ENCODE data around the gene TMEM243.
"Not testable (repeated sequence)": the region's sequence is repeated elsewhere in the genome, so short reads cannot be mapped to it uniquely, and the experiment has no call there.

Gene TMEM243

DNA sequence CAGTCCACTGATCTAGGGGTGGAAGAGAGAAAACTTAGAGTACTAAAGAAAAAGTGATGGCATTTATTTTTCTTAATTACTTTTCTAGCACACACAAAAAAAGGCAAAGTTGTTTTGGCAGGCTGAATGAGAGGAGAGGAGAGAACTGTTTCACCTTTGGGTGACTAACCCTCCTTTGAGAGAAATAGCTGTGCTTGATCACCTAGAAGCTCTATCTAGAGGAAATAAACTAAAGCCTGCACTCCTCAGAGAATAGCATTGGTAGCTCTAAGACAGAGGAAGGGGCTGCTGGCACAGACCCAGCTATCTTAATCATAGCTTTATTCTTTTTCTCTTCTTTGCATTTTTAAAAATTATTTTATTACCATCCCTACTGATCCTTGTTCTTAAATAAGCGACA is 6.3 kb downstream of the TMEM243 start:
- Histone ChIP-seq H3K27ac (ENCODE audit: insufficient read depth, low read depth, low read length, poor library complexity, severe bottlenecking) (no peak overlapping the region), H3K4me1 (ENCODE audit: control insufficient read depth, insufficient read depth, low read length) (no peaks in the 10 kb centered on the region), H3K4me3 (ENCODE audit: insufficient read depth, low read depth, low read length) (no peak overlapping the region), H3K36me3 (ENCODE audit: control insufficient read depth, insufficient read depth, low read length) (no peaks in the 10 kb centered on the region), H3K9me3 (ENCODE audit: control insufficient read depth, low read length) (no peaks in the 10 kb centered on the region), H3K27me3 (ENCODE audit: control insufficient read depth, insufficient read depth, low read length, poor library complexity, severe bottlenecking) (no peaks in the 10 kb centered on the region)
- 96 to 100% methylated on average over 1 of the region's 1 CpG for WGBS, 2 experiments

DNA sequence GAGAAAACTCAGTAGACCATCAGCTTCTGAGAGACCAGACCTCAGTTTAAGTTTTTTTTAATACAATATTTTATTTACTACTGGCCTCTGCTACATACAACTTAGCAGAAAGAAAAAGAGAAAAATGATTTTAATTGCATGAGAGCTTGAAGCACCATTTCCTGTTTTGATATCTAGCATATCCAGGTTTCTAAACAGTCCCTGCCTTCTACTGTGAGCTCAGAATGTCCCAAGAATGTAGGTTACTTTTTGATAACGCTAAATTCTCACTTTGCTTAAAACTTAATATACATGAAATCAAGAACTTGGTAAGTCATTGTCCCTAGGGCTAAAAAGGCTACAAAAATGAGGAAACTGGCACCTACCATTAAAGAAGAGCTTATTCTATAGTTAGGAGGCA is 7.0 kb downstream of the TMEM243 start:
- Histone ChIP-seq H3K27ac (ENCODE audit: insufficient read depth, low read depth, low read length, poor library complexity, severe bottlenecking) (no peak overlapping the region), H3K4me3 (ENCODE audit: insufficient read depth, low read depth, low read length) (no peak overlapping the region), H3K36me3 (ENCODE audit: control insufficient read depth, insufficient read depth, low read length) (no peaks in the 10 kb centered on the region), H3K27me3 (ENCODE audit: control insufficient read depth, insufficient read depth, low read length, poor library complexity, severe bottlenecking) (no peaks in the 10 kb centered on the region), H3K4me1 (ENCODE audit: control insufficient read depth, insufficient read depth, low read length) (no peaks in the 10 kb centered on the region), H3K9me3 (ENCODE audit: control insufficient read depth, low read length) (no peaks in the 10 kb centered on the region)
- WGBS, 2 experiments = 91 to 100% methylated on average over 1 of the region's 1 CpG

GRCh38 chr7:87210506-87210905 is 9.0 kb downstream of the TMEM243 start:
- 93 to 95% methylated on average over 3 of the region's 3 CpGs for WGBS, 2 experiments
- H3K4me3 ChIP-seq (ENCODE audit: insufficient read depth, low read depth, low read length) = no peak overlapping the region
- no peaks in the 10 kb centered on the region for H3K27me3 ChIP-seq (ENCODE audit: control insufficient read depth, insufficient read depth, low read length, poor library complexity, severe bottlenecking)
- H3K27ac ChIP-seq (ENCODE audit: insufficient read depth, low read depth, low read length, poor library complexity, severe bottlenecking) = no peak overlapping the region
- peaks cover 3% of the 10 kb centered on the region for H3K9me3 ChIP-seq (ENCODE audit: control insufficient read depth, low read length)
- no peaks in the 10 kb centered on the region for H3K4me1 ChIP-seq (ENCODE audit: control insufficient read depth, insufficient read depth, low read length)
- no peaks in the 10 kb centered on the region for H3K36me3 ChIP-seq (ENCODE audit: control insufficient read depth, insufficient read depth, low read length)

GRCh38 chr7:87209295-87209924 is 10.1 kb downstream of the TMEM243 start:
- 89 to 92% methylated on average over 18 of the region's 18 CpGs for WGBS, 2 experiments
- Histone ChIP-seq H3K4me1 (ENCODE audit: control insufficient read depth, insufficient read depth, low read length) (no peaks in the 10 kb centered on the region), H3K36me3 (ENCODE audit: control insufficient read depth, insufficient read depth, low read length) (no peaks in the 10 kb centered on the region)

DNA sequence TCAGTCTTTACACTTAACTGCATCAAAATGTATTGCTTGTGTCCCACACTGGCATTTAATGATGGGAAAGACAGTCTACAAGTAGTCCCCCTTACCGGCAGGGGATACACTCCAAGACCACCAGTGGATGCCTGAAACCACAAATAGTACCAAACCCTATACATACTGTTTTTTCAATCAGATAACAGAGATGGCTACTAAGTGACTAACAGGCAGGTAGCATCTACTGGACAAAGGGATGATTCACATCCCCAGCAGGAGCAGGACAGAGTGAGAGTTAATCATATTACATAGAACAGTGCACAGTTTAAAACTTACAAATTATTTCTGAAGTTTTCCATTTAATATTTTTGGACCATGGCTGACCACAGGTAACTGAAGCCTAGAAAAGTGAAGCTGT is 13.2 kb downstream of the TMEM243 start:
- 97 to 100% methylated on average over 1 of the region's 1 CpG for WGBS, 2 experiments
- Histone ChIP-seq H3K27me3 (ENCODE audit: control insufficient read depth, insufficient read depth, low read length, poor library complexity, severe bottlenecking) (no peaks in the 10 kb centered on the region), H3K9me3 (ENCODE audit: control insufficient read depth, low read length) (peaks cover 3% of the 10 kb centered on the region), H3K36me3 (ENCODE audit: control insufficient read depth, insufficient read depth, low read length) (no peaks in the 10 kb centered on the region), H3K27ac (ENCODE audit: insufficient read depth, low read depth, low read length, poor library complexity, severe bottlenecking) (no peak overlapping the region), H3K4me1 (ENCODE audit: control insufficient read depth, insufficient read depth, low read length) (no peaks in the 10 kb centered on the region), H3K4me3 (ENCODE audit: insufficient read depth, low read depth, low read length) (no peak overlapping the region)

More at GRCh38 chr7:87209295-87209924, 10.1 kb downstream of the TMEM243 start:
- Histone ChIP-seq H3K27ac (ENCODE audit: insufficient read depth, low read depth, low read length, poor library complexity, severe bottlenecking) (no peak overlapping the region), H3K4me3 (ENCODE audit: insufficient read depth, low read depth, low read length) (no peak overlapping the region), H3K9me3 (ENCODE audit: control insufficient read depth, low read length) (peaks cover 3% of the 10 kb centered on the region), H3K27me3 (ENCODE audit: control insufficient read depth, insufficient read depth, low read length, poor library complexity, severe bottlenecking) (no peaks in the 10 kb centered on the region)

DNA sequence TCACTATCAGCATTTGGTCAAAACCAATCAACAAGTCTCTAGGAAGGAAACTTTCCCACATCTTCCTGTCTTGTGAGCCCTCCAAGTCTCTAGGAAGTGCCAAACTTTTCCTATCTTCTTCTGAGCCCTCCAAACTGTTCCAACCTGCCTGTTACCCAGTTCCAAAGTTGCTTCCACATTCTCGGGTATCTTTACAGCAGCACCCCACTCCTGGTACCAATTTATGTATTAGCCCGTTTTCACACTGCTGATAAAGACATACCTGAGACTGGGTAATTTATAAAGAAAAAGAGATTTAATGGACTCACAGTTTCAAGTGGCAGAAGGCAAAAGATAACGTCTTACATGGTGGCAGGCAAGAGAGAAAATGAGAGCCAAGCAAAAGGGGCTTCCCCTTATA is 13.8 kb downstream of the TMEM243 start:
- H3K4me1 ChIP-seq (ENCODE audit: control insufficient read depth, insufficient read depth, low read length); H3K9me3 ChIP-seq (ENCODE audit: control insufficient read depth, low read length); H3K36me3 ChIP-seq (ENCODE audit: control insufficient read depth, insufficient read depth, low read length); H3K4me3 ChIP-seq (ENCODE audit: insufficient read depth, low read depth, low read length); H3K27me3 ChIP-seq (ENCODE audit: control insufficient read depth, insufficient read depth, low read length, poor library complexity, severe bottlenecking); H3K27ac ChIP-seq (ENCODE audit: insufficient read depth, low read depth, low read length, poor library complexity, severe bottlenecking): not testable (repeated sequence)
- WGBS, 2 experiments = 91 to 93% methylated on average over 3 of the region's 3 CpGs

DNA sequence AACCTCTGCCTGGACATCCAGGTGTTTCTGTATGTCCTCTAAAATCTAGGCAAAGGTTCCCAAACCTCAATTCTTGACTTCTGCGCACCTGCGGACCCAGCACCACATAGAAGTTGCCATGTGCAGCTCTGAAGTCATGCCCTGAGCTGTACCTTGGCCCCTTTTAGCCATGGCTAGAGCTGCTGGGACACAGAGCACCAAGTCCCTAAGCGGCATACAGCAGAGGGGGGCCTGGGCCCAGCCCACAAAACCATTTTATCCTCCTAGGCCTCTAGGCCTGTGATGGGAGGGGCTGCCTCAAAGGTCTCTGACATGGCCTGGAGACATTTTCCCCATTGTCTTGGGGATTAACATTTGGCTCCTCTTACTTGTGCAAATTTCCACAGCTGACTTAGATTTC is 14.6 kb downstream of the TMEM243 start:
- Histone ChIP-seq H3K4me3 (ENCODE audit: insufficient read depth, low read depth, low read length) (no peak overlapping the region), H3K27ac (ENCODE audit: insufficient read depth, low read depth, low read length, poor library complexity, severe bottlenecking) (no peak overlapping the region), H3K27me3 (ENCODE audit: control insufficient read depth, insufficient read depth, low read length, poor library complexity, severe bottlenecking) (no peaks in the 10 kb centered on the region), H3K4me1 (ENCODE audit: control insufficient read depth, insufficient read depth, low read length) (no peaks in the 10 kb centered on the region), H3K36me3 (ENCODE audit: control insufficient read depth, insufficient read depth, low read length) (peaks cover 5% of the 10 kb centered on the region), H3K9me3 (ENCODE audit: control insufficient read depth, low read length) (peaks cover 3% of the 10 kb centered on the region)
- 77 to 81% methylated on average over 3 of the region's 3 CpGs for WGBS, 2 experiments

GRCh38 chr7:87203929-87204328 is 15.6 kb downstream of the TMEM243 start:
- H3K4me3 ChIP-seq (ENCODE audit: insufficient read depth, low read depth, low read length); H3K9me3 ChIP-seq (ENCODE audit: control insufficient read depth, low read length); H3K27ac ChIP-seq (ENCODE audit: insufficient read depth, low read depth, low read length, poor library complexity, severe bottlenecking); H3K4me1 ChIP-seq (ENCODE audit: control insufficient read depth, insufficient read depth, low read length); H3K27me3 ChIP-seq (ENCODE audit: control insufficient read depth, insufficient read depth, low read length, poor library complexity, severe bottlenecking); H3K36me3 ChIP-seq (ENCODE audit: control insufficient read depth, insufficient read depth, low read length): not testable (repeated sequence)
- 82 to 94% methylated on average over 4 of the region's 4 CpGs for WGBS, 2 experiments

DNA sequence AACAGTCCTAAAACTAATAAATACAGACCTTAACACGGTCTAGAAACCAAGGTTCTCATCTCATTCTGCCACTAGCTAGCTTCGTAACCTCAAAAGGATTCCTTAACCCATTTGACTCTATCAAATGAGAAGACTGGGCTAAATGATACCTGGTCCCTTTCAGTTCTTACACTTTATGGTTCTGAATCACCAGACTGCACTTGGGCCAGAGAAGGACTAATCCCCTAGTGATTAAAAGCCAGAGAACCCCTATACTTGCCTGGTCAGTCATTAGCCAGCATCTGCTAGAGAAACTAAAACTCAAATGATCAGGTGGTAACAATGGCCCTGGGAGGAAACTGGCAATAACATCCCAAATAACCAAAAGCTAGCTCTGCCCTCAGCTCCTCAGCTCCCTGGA is 16.8 kb downstream of the TMEM243 start:
- H3K4me3 ChIP-seq (ENCODE audit: insufficient read depth, low read depth, low read length) = no peak overlapping the region
- H3K36me3 ChIP-seq (ENCODE audit: control insufficient read depth, insufficient read depth, low read length) = peaks cover 15% of the 10 kb centered on the region
- H3K9me3 ChIP-seq (ENCODE audit: control insufficient read depth, low read length) = peaks cover 3% of the 10 kb centered on the region
- no peaks in the 10 kb centered on the region for H3K4me1 ChIP-seq (ENCODE audit: control insufficient read depth, insufficient read depth, low read length)
- H3K27ac ChIP-seq (ENCODE audit: insufficient read depth, low read depth, low read length, poor library complexity, severe bottlenecking) = no peak overlapping the region
- H3K27me3 ChIP-seq (ENCODE audit: control insufficient read depth, insufficient read depth, low read length, poor library complexity, severe bottlenecking) = no peaks in the 10 kb centered on the region
- WGBS, 2 experiments = 84 to 97% methylated on average over 2 of the region's 2 CpGs

DNA sequence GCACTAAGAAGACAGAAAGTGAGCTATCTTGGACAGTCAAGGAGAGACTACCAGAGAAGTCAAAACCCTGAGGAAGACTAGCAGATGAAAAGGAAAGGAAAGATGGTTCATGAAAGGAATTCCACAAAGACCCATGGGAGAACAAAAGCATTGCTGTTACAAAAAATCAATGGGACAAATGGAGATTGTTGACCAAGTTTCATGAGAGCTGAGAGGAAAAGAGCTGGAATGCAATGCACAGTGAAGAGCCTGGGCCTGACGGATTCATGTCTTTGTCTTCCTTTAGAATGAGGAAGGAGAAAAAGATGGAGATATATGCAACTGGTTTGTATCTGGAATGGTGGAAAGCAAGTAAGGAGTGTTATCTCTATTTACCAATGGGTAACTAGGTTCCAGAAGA is 17.3 kb downstream of the TMEM243 start:
- no peaks in the 10 kb centered on the region for H3K4me1 ChIP-seq (ENCODE audit: control insufficient read depth, insufficient read depth, low read length)
- H3K27me3 ChIP-seq (ENCODE audit: control insufficient read depth, insufficient read depth, low read length, poor library complexity, severe bottlenecking) = no peaks in the 10 kb centered on the region
- H3K27ac ChIP-seq (ENCODE audit: insufficient read depth, low read depth, low read length, poor library complexity, severe bottlenecking) = no peak overlapping the region
- peaks cover 3% of the 10 kb centered on the region for H3K9me3 ChIP-seq (ENCODE audit: control insufficient read depth, low read length)
- H3K4me3 ChIP-seq (ENCODE audit: insufficient read depth, low read depth, low read length) = no peak overlapping the region
- peaks cover 20% of the 10 kb centered on the region for H3K36me3 ChIP-seq (ENCODE audit: control insufficient read depth, insufficient read depth, low read length)
- WGBS, 2 experiments = 84 to 98% methylated on average over 1 of the region's 1 CpG
